Central memory CD8-positive, alpha-beta T cell (primary cell): ENCODE data around the gene IL15RA.
"Not testable (repeated sequence)": the region's sequence is repeated elsewhere in the genome, so short reads cannot be mapped to it uniquely, and the experiment has no call there.

Experiments
- ATAC-seq: fragments of 150-1000 bp; cut with Tn5 transposase; replicated peaks from 2 replicates; pipeline ENCODE4 v1.10.0; 2022; ENCODE audit warnings: mild to moderate bottlenecking, moderate FRiP score, moderate number of reproducible peaks; ENCODE audit not compliant: poor library complexity, severe bottlenecking; ENCODE audit errors: extremely low read depth
- DNase-seq, 2 donors: peaks; one replicate each; pipeline ENCODE4 v3.0.0; 2021; ENCODE audit warnings: low spot score in 2 of 2
- H3K27ac Mint-ChIP-seq: one replicate; pipeline ENCODE4 v1.8.0; 2022; ENCODE audit warnings: low read depth, mild to moderate bottlenecking, moderate library complexity, mixed read lengths
- H3K27me3 Mint-ChIP-seq: one replicate; pipeline ENCODE4 v1.8.0; 2022; ENCODE audit warnings: mixed read lengths
- H3K36me3 Mint-ChIP-seq: one replicate; pipeline ENCODE4 v1.8.0; 2022; ENCODE audit warnings: mild to moderate bottlenecking, moderate library complexity, mixed read lengths; ENCODE audit not compliant: insufficient read depth
- H3K4me1 Mint-ChIP-seq: one replicate; pipeline ENCODE4 v1.8.0; 2022; ENCODE audit warnings: mixed read lengths
- H3K4me3 Mint-ChIP-seq: one replicate; pipeline ENCODE4 v1.8.0; 2022; ENCODE audit warnings: mild to moderate bottlenecking, moderate library complexity, mixed read lengths
- H3K9me3 Mint-ChIP-seq: one replicate; pipeline ENCODE4 v1.8.0; 2022; ENCODE audit warnings: mixed read lengths

IL15RA gene

DNA sequence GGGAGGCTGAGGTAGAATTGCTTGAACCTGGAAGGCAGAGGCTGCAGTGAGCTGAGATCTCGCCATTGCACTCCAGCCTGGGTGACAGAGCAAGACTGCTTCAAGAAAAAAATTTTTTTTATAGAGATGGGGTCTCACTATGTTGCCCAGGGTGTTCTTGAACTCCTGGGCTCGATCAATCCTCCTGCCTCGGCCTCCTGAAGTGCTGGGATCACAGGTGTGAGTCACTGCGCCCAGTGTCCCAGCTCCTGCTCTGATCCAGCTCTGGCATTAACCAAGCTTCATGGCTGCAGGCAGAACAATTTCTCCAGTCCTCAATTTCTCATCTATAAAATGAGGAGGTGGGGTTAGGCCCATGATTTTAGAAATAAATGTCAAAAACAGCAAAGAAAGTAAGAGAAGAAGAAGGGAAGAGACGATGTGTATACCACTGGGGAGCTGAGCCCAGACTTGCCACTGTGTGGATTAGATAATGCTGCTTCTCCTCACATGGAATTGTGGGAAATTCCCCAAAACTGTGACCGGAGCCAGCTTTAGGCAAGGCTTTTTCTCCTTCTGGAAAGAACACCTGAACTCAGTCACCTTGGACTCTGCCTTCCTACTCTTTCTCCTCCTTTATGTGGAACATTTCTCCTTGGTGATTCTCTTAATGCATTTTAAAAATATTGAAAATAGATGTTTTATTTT is 25.5 kb downstream of the IL15RA start:
- Mint-ChIP-seq H3K9me3 (no peaks in the 10 kb centered on the region), H3K27ac (no peak overlapping the region), H3K4me3 (no peak overlapping the region), H3K36me3 (peaks cover 15% of the 10 kb centered on the region), H3K27me3 (no peaks in the 10 kb centered on the region), H3K4me1 (no peaks in the 10 kb centered on the region)
- no peak for DNase-seq
- no peak for ATAC-seq

DNA sequence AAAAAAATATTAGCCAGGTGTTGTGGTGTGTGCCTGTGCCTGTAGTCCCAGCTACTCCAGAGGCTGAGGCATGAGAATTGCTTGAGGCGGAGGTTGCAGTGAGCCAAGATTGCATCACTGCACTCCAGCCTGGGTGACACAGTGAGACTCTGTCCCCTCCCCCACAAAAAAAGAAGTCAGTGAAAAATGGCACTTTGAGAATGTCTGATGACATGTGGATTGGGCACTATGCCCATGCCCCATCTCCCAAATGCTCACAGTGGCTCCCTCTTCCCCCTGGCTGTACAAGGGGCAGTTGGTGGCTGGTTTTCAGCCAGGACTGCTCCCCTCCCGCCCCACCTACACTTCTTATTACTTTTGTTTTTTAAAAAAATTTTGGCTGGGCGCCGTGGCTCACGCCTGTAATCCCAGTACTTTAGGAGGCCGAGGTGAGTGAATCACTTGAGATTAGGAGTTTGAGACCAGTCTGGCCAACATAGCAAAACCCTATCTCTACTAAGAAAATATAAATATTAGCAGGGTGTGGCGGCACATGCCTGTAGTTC is 26.1 kb downstream of the IL15RA start:
- Mint-ChIP-seq H3K4me3 (no peak overlapping the region), H3K9me3 (no peaks in the 10 kb centered on the region), H3K36me3 (peaks cover 14% of the 10 kb centered on the region), H3K4me1 (no peaks in the 10 kb centered on the region), H3K27ac (no peak overlapping the region), H3K27me3 (no peaks in the 10 kb centered on the region)
- no peak for DNase-seq
- ATAC-seq, result no peak

DNA sequence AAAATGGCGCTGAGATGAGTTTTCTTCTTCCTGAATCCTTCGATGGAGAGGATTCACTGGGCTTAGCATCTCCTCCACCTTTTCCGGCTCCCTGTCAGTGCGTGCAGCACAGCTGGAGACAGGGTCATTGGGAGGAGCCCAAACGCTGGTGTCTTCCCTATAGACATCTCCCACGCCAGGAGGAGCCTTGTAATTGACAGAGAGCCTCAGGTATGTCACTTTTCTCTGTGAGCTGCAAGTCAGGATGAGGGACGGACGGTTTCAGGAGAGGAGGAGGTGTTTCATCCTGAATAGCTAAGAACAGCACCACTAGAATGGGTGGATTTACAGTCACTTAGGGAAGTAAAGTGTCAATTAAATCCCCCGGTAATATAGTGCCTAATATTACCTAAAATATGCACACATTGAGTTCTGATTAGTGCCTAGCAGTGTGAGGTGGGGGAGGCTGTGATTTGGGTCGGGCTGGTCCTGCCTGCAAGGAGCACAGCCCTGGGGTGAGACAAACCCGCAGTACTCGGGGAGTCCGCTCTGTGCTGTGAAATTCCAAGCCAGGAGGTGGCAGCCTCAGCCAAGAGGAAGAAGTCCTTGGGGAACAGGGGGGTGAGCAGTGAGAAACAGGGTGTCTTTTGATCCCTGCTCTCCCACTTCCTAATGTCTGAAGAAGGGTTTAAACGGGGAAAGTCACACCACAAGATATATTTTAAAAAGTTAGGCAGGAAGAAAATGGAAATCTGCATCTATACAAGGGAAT is 28.2 kb downstream of the IL15RA start:
- Mint-ChIP-seq H3K4me3 (no peak overlapping the region), H3K36me3 (peaks cover 9% of the 10 kb centered on the region), H3K4me1 (peaks cover 9% of the 10 kb centered on the region), H3K9me3 (no peaks in the 10 kb centered on the region), H3K27me3 (no peaks in the 10 kb centered on the region), H3K27ac (no peak overlapping the region)
- no peak for DNase-seq
- ATAC-seq, result no peak

DNA sequence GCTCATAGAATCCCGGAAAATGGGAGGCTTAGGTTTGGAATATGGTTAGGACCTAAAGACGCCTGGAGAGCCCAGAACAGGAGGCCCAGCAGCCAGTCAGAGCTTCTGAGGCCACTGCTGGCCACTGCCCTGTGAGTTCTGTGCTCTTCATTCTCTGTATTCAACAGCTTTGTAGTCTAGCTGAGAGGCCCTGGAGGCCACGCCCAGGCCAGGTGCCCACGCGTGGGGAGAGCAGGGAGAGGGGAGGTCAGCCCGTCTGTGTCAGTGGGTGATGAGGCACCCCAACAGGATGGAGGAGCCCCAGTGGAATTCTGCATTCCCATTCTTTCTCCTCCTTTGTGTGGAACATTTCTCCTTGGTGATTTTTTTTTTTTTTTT is 29.1 kb downstream of the IL15RA start:
- Mint-ChIP-seq H3K36me3 (peaks cover 6% of the 10 kb centered on the region), H3K9me3 (no peaks in the 10 kb centered on the region), H3K4me3 (no peak overlapping the region), H3K27ac (no peak overlapping the region), H3K4me1 (peaks cover 9% of the 10 kb centered on the region), H3K27me3 (peaks cover 7% of the 10 kb centered on the region)
- ATAC-seq, result no peak
- no peak for DNase-seq

DNA sequence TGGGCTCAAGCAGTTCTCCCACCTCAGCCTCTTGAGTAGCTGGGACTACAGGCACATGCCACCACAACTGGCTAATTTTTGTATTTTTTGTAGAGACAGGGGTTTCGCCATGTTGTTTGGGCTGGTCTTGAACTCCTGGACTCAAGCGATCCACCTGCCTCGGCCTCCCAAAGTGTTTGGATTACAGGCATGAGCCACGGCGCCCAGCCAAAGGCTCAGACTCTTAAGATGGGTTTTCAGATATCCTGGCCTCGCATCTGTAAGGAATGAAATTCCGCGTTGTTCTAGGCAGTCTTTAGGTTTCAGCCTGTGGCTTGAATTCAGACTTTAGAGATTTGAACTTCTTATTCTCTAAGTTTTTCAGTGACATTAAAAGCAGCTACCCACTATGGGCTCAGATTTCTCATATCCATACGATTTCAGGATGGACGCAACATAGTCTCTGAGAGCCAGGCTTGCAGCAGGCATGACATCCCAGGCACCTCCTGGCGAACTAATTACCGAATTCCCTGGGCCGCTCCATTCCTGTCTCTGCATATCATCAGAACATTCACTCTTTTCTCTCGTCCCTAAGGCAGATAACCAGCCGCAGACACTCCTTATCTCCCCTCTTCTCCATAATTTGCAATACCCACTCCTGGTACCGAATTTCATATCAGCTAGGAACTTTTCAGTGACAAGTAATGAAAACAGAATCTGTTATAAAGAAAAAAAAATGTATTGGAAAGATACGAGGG is 29.7 kb downstream of the IL15RA start:
- Mint-ChIP-seq H3K27ac (no peak overlapping the region), H3K4me1 (peaks cover 9% of the 10 kb centered on the region), H3K4me3 (no peak overlapping the region), H3K27me3 (peaks cover 8% of the 10 kb centered on the region), H3K36me3 (peaks cover 5% of the 10 kb centered on the region), H3K9me3 (no peaks in the 10 kb centered on the region)
- DNase-seq, result no peak
- no peak for ATAC-seq

DNA sequence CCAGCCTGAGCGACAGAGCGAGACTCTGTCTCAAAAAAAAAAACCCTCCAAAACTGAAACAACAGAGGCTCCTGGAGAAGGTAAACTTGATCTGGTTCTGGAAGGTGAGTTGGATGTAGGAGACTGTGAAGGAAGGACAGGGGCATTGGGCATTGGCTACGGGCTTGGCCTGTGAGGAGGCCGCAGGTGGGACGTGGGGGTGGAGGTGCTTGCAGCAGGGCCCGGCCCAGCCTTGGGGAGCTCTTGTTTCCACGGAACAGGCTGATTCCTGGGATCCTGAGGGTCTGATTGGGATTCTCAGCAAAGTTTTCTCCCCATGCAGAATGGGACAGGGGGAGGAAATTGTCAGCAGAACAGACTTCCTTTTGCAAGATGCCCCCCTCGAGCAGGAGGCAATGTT is 30.6 kb downstream of the IL15RA start:
- Mint-ChIP-seq H3K4me3 (no peak overlapping the region), H3K36me3 (peaks cover under 1% of the 10 kb centered on the region), H3K9me3 (no peaks in the 10 kb centered on the region), H3K27ac (no peak overlapping the region), H3K4me1 (peaks cover 9% of the 10 kb centered on the region), H3K27me3 (peaks cover 8% of the 10 kb centered on the region)
- ATAC-seq (no peak), DNase-seq (no peak)

DNA sequence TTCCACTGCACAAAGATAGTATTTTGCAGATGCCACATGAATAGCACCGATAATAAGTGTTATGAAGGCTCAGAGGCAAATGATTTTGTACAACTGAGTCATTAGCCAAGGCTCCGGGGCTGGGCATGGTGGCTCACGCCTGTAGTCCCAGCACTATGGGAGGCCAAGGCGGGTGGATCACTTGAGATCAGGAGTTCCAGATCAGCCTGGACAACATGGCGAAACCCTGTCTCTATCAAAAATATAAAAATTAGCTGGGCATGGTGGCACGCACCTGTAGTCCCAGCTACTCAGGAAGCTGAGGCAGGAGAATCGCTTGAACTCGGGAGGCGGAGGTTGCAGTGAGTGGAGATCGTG is 30.9 kb downstream of the IL15RA start:
- not testable (repeated sequence) for H3K9me3 Mint-ChIP-seq, H3K27ac Mint-ChIP-seq, ATAC-seq, H3K4me3 Mint-ChIP-seq, DNase-seq, H3K36me3 Mint-ChIP-seq, H3K27me3 Mint-ChIP-seq, H3K4me1 Mint-ChIP-seq

DNA sequence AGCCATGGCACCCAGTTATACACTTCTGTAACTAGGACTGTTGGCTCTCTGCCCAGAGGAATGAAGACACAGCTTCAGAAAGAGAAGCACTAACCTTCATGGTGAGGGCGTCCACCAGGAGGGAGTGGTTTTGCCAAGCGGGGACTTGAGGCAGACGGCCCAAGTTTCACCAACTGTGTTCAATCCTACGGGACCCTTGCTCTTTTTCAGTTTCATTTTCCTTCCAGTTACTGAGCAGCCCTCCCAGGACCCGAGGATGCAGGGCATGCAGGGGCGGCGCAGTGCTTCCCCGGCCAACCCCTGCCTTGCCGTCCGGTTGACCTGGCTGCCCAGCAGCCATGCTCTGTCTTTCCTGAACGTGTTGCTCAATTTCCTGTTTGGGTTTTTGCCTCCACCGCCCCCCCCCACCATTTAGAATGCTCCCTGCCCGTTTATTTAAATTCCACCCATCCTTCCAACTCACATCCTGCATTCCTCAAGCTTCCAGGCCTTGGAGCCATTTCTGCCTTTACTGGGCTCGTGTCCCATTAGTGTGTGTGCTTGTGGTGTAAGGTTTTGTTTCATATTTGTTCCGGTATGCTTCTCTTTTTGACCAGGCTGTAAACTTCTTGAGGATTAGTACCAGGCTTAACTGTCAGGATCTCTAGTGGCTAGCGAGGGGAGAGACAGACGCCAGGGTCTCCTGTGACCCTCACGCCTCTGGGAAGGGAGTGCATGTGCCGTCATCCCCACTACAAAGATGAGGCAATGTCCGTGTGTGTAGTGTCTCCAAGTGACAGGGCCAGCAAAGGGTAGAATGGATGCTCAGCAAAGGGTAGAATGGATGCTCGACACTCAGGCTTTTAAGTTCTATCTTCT is 31.6 kb downstream of the IL15RA start:
- peaks cover 1% of the 10 kb centered on the region for H3K36me3 Mint-ChIP-seq
- H3K4me3 Mint-ChIP-seq, result no peak overlapping the region
- H3K27ac Mint-ChIP-seq, result no peak overlapping the region
- H3K4me1 Mint-ChIP-seq, result peaks cover 12% of the 10 kb centered on the region
- H3K9me3 Mint-ChIP-seq, result no peaks in the 10 kb centered on the region
- ATAC-seq, result no peak
- no peak for DNase-seq
- H3K27me3 Mint-ChIP-seq, result peaks cover 8% of the 10 kb centered on the region

DNA sequence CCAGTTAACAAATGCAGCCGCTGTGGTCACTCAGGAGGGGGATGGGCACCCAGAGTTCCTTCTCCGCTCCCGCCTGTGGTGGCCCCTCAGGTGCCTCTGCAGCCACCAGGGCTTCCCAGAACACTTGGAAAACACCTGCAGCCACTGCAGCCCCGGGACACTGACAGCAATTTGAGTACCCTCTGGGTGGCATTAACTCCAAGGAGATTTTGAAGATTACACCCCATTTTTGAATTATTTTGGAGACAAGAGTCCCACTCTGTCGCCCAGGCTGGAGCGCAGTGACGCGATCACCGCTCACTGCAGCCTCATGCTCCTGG is 32.2 kb downstream of the IL15RA start:
- peaks cover 8% of the 10 kb centered on the region for H3K27me3 Mint-ChIP-seq
- H3K4me3 Mint-ChIP-seq, result no peak overlapping the region
- H3K9me3 Mint-ChIP-seq, result no peaks in the 10 kb centered on the region
- DNase-seq (no peak), ATAC-seq (no peak)
- peaks cover 1% of the 10 kb centered on the region for H3K36me3 Mint-ChIP-seq
- H3K27ac Mint-ChIP-seq, result no peak overlapping the region
- peaks cover 14% of the 10 kb centered on the region for H3K4me1 Mint-ChIP-seq

DNA sequence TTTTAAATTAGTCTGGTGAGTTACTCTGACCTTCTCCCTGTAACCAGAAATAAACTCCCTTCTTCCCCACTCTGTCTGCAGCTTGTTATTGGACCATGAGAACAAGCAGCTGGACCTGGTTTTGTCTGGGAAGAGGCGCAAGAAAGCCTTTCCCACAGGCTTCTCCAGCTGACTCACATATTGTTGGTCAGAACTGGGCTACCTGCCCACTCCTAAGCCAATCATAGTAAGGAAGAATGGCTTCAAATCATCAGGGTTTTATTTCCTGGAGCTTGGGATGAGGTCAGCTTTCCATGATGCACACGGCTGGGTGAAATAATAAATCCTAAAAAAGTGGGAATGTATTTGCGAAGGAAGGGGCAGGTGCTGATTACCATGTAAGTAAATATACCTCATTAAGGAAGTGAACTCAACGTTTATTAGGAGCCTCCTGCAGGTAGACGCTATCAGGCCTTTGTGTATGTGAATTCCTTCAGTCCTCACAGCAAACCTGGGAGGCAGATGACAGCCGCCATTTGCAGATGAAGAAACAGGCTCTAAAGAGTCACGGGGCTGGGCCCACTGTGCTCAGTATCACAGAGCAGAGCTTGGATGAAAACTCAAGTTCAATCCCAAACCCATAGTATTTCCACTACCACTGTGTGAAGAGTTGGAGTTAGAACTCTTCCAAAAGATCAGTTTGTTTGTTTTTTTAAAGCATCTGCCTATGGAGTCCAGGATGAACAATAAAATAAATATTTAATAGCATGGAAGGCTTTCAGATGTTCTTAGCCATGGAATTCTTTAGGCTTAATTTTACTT is 32.8 kb downstream of the IL15RA start:
- ATAC-seq, result no peak
- no peak for DNase-seq
- peaks cover 8% of the 10 kb centered on the region for H3K27me3 Mint-ChIP-seq
- H3K36me3 Mint-ChIP-seq, result peaks cover 1% of the 10 kb centered on the region
- H3K4me3 Mint-ChIP-seq, result no peak overlapping the region
- no peak overlapping the region for H3K27ac Mint-ChIP-seq
- H3K9me3 Mint-ChIP-seq, result no peaks in the 10 kb centered on the region
- H3K4me1 Mint-ChIP-seq, result peaks cover 14% of the 10 kb centered on the region

DNA sequence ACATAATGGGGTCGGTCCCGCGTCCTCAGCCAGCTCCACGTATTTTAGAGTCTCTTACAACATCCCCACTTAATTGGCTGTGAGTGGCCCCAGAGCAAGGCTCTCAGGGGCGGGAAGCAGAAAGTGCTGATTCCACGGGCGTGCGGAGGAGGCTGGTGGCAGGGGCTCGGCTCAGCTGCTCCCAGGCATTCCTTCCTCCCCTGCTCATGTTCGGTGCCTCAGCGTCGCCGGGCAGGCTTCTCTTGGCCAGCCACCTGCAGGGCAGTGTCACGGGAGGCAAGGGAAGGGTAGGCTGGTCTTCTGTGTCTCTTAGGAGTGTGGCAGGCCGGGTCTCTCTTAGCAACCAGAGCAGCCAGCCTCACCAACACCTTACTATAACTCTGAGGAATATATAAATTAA is 33.8 kb downstream of the IL15RA start:
- Mint-ChIP-seq H3K36me3 (peaks cover 1% of the 10 kb centered on the region), H3K9me3 (no peaks in the 10 kb centered on the region), H3K27ac (no peak overlapping the region), H3K4me3 (no peak overlapping the region), H3K27me3 (peaks cover 8% of the 10 kb centered on the region), H3K4me1 (peaks cover 14% of the 10 kb centered on the region)
- ATAC-seq (no peak), DNase-seq (no peak)

DNA sequence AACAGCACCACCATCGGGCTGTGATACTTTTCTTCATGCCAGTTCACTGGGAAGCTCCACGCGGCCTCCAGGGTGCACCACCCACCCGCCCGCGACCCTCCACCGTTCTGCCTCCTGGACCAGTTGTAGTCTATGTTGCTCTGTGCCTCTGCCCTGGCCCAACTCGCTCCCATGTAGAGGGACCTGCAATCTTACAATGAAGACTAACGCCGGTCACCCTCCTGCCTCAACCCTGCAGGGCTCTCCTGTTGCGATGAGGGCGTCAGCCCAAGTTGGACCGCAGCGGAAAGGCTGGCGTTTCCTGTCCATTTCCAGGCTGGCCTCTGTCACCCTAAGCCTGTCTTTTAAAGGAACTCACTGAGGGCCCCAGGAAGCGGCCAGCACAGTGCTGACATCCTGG is 34.9 kb downstream of the IL15RA start:
- no peak overlapping the region for H3K4me3 Mint-ChIP-seq
- H3K4me1 Mint-ChIP-seq, result peaks cover 14% of the 10 kb centered on the region
- no peaks in the 10 kb centered on the region for H3K9me3 Mint-ChIP-seq
- peaks cover 4% of the 10 kb centered on the region for H3K36me3 Mint-ChIP-seq
- H3K27ac Mint-ChIP-seq, result no peak overlapping the region
- ATAC-seq, result no peak
- no peak for DNase-seq
- peaks cover 8% of the 10 kb centered on the region for H3K27me3 Mint-ChIP-seq
